ENCODE results near the gene LUC7L2.
"Not testable (repeated sequence)": the region's sequence is repeated elsewhere in the genome, so short reads cannot be mapped to it uniquely, and the experiment has no call there.

The LUC7L2 gene

GRCh38 chr7:139359366-139360209 lies at the start of gene LUC7L2:
LUC7L2 (plus strand) TSS chr7:139359894; CDS start chr7:139360262, 368 bp downstream.
- Histone ChIP-seq H3K9me2 (replicated peaks; ENCODE audit: insufficient read depth, low read length) (no peaks in the 10 kb centered on the region), H2AFZ (ENCODE audit: low read length) (peak within 1 kb of the TSS; percentile 55), H3K4me1 (ENCODE audit: low read length) (peaks cover 16% of the 10 kb centered on the region; the same call in 1 of the 2 replicates), H3K9me3 (replicated peaks; ENCODE audit: insufficient read depth, low read length) (no peaks in the 10 kb centered on the region), H3K27ac (ENCODE audit: low read length) (peak within 1 kb of the TSS; percentile 93), H3K79me2 (ENCODE audit: low read length) (peaks cover 54% of the 10 kb centered on the region), H4K20me1 (ENCODE audit: insufficient read depth, low read length) (peaks cover 38% of the 10 kb centered on the region), H3K36me3 (replicated peaks; ENCODE audit: insufficient read depth, low read length) (peaks cover 4% of the 10 kb centered on the region; the same call in 1 of the 2 replicates), H3K9ac (ENCODE audit: low read length) (peak within 1 kb of the TSS; percentile 94), H3K27me3 (replicated peaks; ENCODE audit: insufficient read depth, low read length) (no peaks in the 10 kb centered on the region), H3F3A (ENCODE audit: insufficient read depth, low read length) (peaks cover 26% of the 10 kb centered on the region), H3K4me2 (ENCODE audit: low read depth, low read length) (peak within 1 kb of the TSS; percentile 69), H3K4me3 (ENCODE audit: low read length) (peak within 1 kb of the TSS; percentile 91)
- TF ChIP-seq CTCF (IDR thresholded peaks at IDR 0.05; ENCODE audit: low read length) (no peak; the same call in 1 of the 2 replicates), EZH2phosphoT487 (IDR thresholded peaks at IDR 0.05; ENCODE audit: low read length) (no peak), EZH2 (optimal IDR thresholded peaks at IDR 0.05; ENCODE audit: low read depth, low read length) (no peak)
- DNase-seq, result peak; percentile 100

GRCh38 chr7:139317939-139318505 lies 41.7 kb upstream of the LUC7L2 start:
- Histone ChIP-seq H3K36me3 (replicated peaks; ENCODE audit: insufficient read depth, low read length) (no peaks in the 10 kb centered on the region), H2AFZ (ENCODE audit: low read length) (no peak overlapping the region), H3K4me1 (ENCODE audit: low read length) (no peaks in the 10 kb centered on the region), H4K20me1 (ENCODE audit: insufficient read depth, low read length) (no peaks in the 10 kb centered on the region), H3F3A (ENCODE audit: insufficient read depth, low read length) (no peaks in the 10 kb centered on the region), H3K27me3 (replicated peaks; ENCODE audit: insufficient read depth, low read length) (no peaks in the 10 kb centered on the region), H3K27ac (ENCODE audit: low read length) (no peak overlapping the region), H3K9me2 (replicated peaks; ENCODE audit: insufficient read depth, low read length) (no peaks in the 10 kb centered on the region), H3K9me3 (replicated peaks; ENCODE audit: insufficient read depth, low read length) (no peaks in the 10 kb centered on the region), H3K79me2 (ENCODE audit: low read length) (no peaks in the 10 kb centered on the region), H3K4me3 (ENCODE audit: low read length) (no peak overlapping the region), H3K4me2 (ENCODE audit: low read depth, low read length) (no peak overlapping the region), H3K9ac (ENCODE audit: low read length) (no peak overlapping the region)
- no peak for TF ChIP-seq EZH2 (optimal IDR thresholded peaks at IDR 0.05; ENCODE audit: low read depth, low read length)
- DNase-seq, result no peak

- no peaks in the 10 kb centered on the region for H3K27me3 ChIP-seq (replicated peaks; ENCODE audit: insufficient read depth, low read length)
- H2AFZ ChIP-seq (ENCODE audit: low read length), result no peak overlapping the region
- DNase-seq, result no peak
- H3K36me3 ChIP-seq (replicated peaks; ENCODE audit: insufficient read depth, low read length), result no peaks in the 10 kb centered on the region
- H3F3A ChIP-seq (ENCODE audit: insufficient read depth, low read length), result no peaks in the 10 kb centered on the region
- no peaks in the 10 kb centered on the region for H3K9me2 ChIP-seq (replicated peaks; ENCODE audit: insufficient read depth, low read length)
- H3K9ac ChIP-seq (ENCODE audit: low read length), result no peak overlapping the region
- H3K9me3 ChIP-seq (replicated peaks; ENCODE audit: insufficient read depth, low read length), result no peaks in the 10 kb centered on the region
- H3K4me3 ChIP-seq (ENCODE audit: low read length), result no peak overlapping the region
- no peaks in the 10 kb centered on the region for H3K4me1 ChIP-seq (ENCODE audit: low read length)
- H3K79me2 ChIP-seq (ENCODE audit: low read length), result no peaks in the 10 kb centered on the region
- no peaks in the 10 kb centered on the region for H4K20me1 ChIP-seq (ENCODE audit: insufficient read depth, low read length)
- H3K27ac ChIP-seq (ENCODE audit: low read length), result no peak overlapping the region
- H3K4me2 ChIP-seq (ENCODE audit: low read depth, low read length), result no peak overlapping the region
- TF ChIP-seq EZH2phosphoT487 (IDR thresholded peaks at IDR 0.05; ENCODE audit: low read length) (no peak), CTCF (IDR thresholded peaks at IDR 0.05; ENCODE audit: low read length) (peak; percentile 31)
Measured at GRCh38 chr7:139321071-139321745, 38.5 kb upstream of the LUC7L2 start.

- H3K4me2 ChIP-seq (ENCODE audit: low read depth, low read length); H3K27me3 ChIP-seq (replicated peaks; ENCODE audit: insufficient read depth, low read length); H3F3A ChIP-seq (ENCODE audit: insufficient read depth, low read length); H2AFZ ChIP-seq (ENCODE audit: low read length); H3K79me2 ChIP-seq (ENCODE audit: low read length); DNase-seq; H3K9ac ChIP-seq (ENCODE audit: low read length); H3K27ac ChIP-seq (ENCODE audit: low read length); H3K4me1 ChIP-seq (ENCODE audit: low read length); H3K9me2 ChIP-seq (replicated peaks; ENCODE audit: insufficient read depth, low read length); H3K4me3 ChIP-seq (ENCODE audit: low read length); H3K9me3 ChIP-seq (replicated peaks; ENCODE audit: insufficient read depth, low read length); H4K20me1 ChIP-seq (ENCODE audit: insufficient read depth, low read length); H3K36me3 ChIP-seq (replicated peaks; ENCODE audit: insufficient read depth, low read length): not testable (repeated sequence)
Measured at GRCh38 chr7:139324709-139325108, 35.0 kb upstream of the LUC7L2 start.

All from MM.1S (cell line).